T follicular helper cell (primary cell): ENCODE results near the gene RBM20.
"Not testable (repeated sequence)": the region's sequence is repeated elsewhere in the genome, so short reads cannot be mapped to it uniquely, and the experiment has no call there.

Experiments
- DNase-seq: peaks from one replicate; pipeline ENCODE4 v3.0.0-alpha.2; 2020; ENCODE audit warnings: low read depth

RBM20 gene

GRCh38 chr10:110764793-110765512 lies 120.8 kb downstream of the RBM20 start:
- DNase-seq, result no peak

- no peak for DNase-seq
Measured at GRCh38 chr10:110765513-110766319, 121.6 kb downstream of the RBM20 start.

GRCh38 chr10:110767601-110768000 lies 123.5 kb downstream of the RBM20 start:
- not testable (repeated sequence) for DNase-seq

- DNase-seq, result no peak
Measured at GRCh38 chr10:110770243-110770642, 126.1 kb downstream of the RBM20 start.

- no peak for DNase-seq
Measured at GRCh38 chr10:110771486-110771885, 127.3 kb downstream of the RBM20 start.

GRCh38 chr10:110771991-110772390 lies 127.9 kb downstream of the RBM20 start:
- DNase-seq, result no peak

GRCh38 chr10:110772454-110773025 lies 128.4 kb downstream of the RBM20 start:
- no peak for DNase-seq

- no peak for DNase-seq
Measured at GRCh38 chr10:110773693-110774068, 129.5 kb downstream of the RBM20 start.

- DNase-seq, result no peak
Measured at GRCh38 chr10:110774069-110775019, 130.2 kb downstream of the RBM20 start.

- no peak for DNase-seq
Measured at GRCh38 chr10:110775020-110775375, 130.9 kb downstream of the RBM20 start.

- no peak for DNase-seq
Measured at GRCh38 chr10:110775406-110775805, 131.3 kb downstream of the RBM20 start.

- no peak for DNase-seq
Measured at GRCh38 chr10:110777017-110777416, 132.9 kb downstream of the RBM20 start.

- DNase-seq, result no peak
Measured at GRCh38 chr10:110777661-110778060, 133.5 kb downstream of the RBM20 start.

- no peak for DNase-seq
Measured at GRCh38 chr10:110778211-110778610, 134.1 kb downstream of the RBM20 start.

- no peak for DNase-seq
Measured at GRCh38 chr10:110779489-110779888, 135.4 kb downstream of the RBM20 start.

- no peak for DNase-seq
Measured at GRCh38 chr10:110780704-110781103, 136.6 kb downstream of the RBM20 start.

GRCh38 chr10:110781139-110781538 lies 137.0 kb downstream of the RBM20 start:
- DNase-seq, result no peak

GRCh38 chr10:110782616-110783015 lies 138.5 kb downstream of the RBM20 start:
- no peak for DNase-seq

- peak; percentile 68 for DNase-seq
Measured at GRCh38 chr10:110783509-110784107, 139.5 kb downstream of the RBM20 start.

- no peak for DNase-seq
Measured at GRCh38 chr10:110784198-110784597, 140.1 kb downstream of the RBM20 start.

- DNase-seq, result no peak
Measured at GRCh38 chr10:110786172-110786571, 142.0 kb downstream of the RBM20 start.
